GM23248 (cell line): ENCODE measurements around the gene OR1E1.
"Not testable (repeated sequence)": the region's sequence is repeated elsewhere in the genome, so short reads cannot be mapped to it uniquely, and the experiment has no call there.

Source experiments
- EZH2 ChIP-seq: fragments of 200-600 bp; sonication (generic); IDR thresholded peaks from 2 replicates; pipeline ENCODE4 v1.6.1; 2018; ENCODE audit warnings: antibody characterized with exemption, mild to moderate bottlenecking; ENCODE audit not compliant: insufficient read depth, poor library complexity, severe bottlenecking
- EZH2phosphoT487 ChIP-seq: fragments of 200-600 bp; sonication (generic); IDR thresholded peaks from 2 replicates; pipeline ENCODE4 v1.6.1; 2018; ENCODE audit warnings: antibody characterized with exemption, moderate library complexity, mild to moderate bottlenecking, low read depth; ENCODE audit not compliant: insufficient read depth

DNA sequence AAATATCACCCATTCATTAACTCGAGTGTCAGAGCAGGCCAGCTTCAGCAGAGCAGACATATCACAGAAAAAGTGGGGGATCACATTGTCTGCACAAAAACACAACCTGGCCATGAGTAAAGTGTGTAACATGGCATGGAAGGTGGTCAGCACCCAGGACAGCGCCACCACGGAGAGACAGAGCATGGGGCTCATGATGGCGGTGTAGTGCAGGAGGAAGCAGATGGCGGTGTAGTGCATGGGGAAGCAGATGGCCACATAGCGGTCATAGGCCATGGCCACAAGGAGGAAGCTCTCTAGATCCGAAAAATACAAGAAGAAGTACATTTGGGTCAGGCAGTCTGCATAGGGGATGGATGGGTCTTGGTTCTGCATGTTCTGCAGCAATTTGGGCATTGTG is 35.0 kb upstream of the OR1E1 start:
- not testable (repeated sequence) for TF ChIP-seq EZH2, EZH2phosphoT487
